GM04504 (cell line): ENCODE data around the gene PARP1.

Experiments
- DNase-seq: peaks from one replicate; pipeline ENCODE4 v3.0.0-alpha.2; 2012; ENCODE audit warnings: low read depth

PARP1 gene

GRCh38 chr1:226376300-226376699 lies 31.6 kb downstream of the PARP1 start:
- DNase-seq: no peak

GRCh38 chr1:226373376-226373775 lies 34.5 kb downstream of the PARP1 start:
- DNase-seq: no peak

- no peak for DNase-seq
Measured at GRCh38 chr1:226372885-226373284, 35.0 kb downstream of the PARP1 start.

GRCh38 chr1:226371866-226372490 lies 35.9 kb downstream of the PARP1 start:
- no peak for DNase-seq

GRCh38 chr1:226371027-226371694 lies 36.7 kb downstream of the PARP1 start:
- DNase-seq: no peak

GRCh38 chr1:226370144-226370923 lies 37.6 kb downstream of the PARP1 start:
- no peak for DNase-seq

GRCh38 chr1:226369110-226369509 lies 38.8 kb downstream of the PARP1 start:
- no peak for DNase-seq

- DNase-seq: no peak
Measured at GRCh38 chr1:226366290-226366689, 41.6 kb downstream of the PARP1 start.

GRCh38 chr1:226365831-226366231 lies 42.1 kb downstream of the PARP1 start:
- DNase-seq: no peak

- no peak for DNase-seq
Measured at GRCh38 chr1:226364901-226365565, 42.9 kb downstream of the PARP1 start.

- DNase-seq: no peak
Measured at GRCh38 chr1:226364514-226364899, 43.4 kb downstream of the PARP1 start.

GRCh38 chr1:226363801-226364513 lies 43.9 kb downstream of the PARP1 start:
- DNase-seq: no peak

GRCh38 chr1:226362891-226363447 lies 44.9 kb downstream of the PARP1 start:
- no peak for DNase-seq

- DNase-seq: no peak
Measured at GRCh38 chr1:226362361-226362760, 45.5 kb downstream of the PARP1 start.

GRCh38 chr1:226360106-226360746 lies 47.7 kb downstream of the PARP1 start:
- DNase-seq: no peak

- no peak for DNase-seq
Measured at GRCh38 chr1:226357416-226357815, 50.5 kb downstream of the PARP1 start.

- no peak for DNase-seq
Measured at GRCh38 chr1:226355669-226356551, 52.0 kb downstream of the PARP1 start.

GRCh38 chr1:226355016-226355415 lies 52.9 kb downstream of the PARP1 start:
- no peak for DNase-seq

- no peak for DNase-seq
Measured at GRCh38 chr1:226353698-226354525, 54.0 kb downstream of the PARP1 start.
